Fibroblast of lung (primary cell): ENCODE data around the gene FRMD4A. TPM values are rescaled to one million over a fixed set of nuclear protein-coding genes. Genes with fewer than 3 reads are reported as not detected.

Experiments
- DNase-seq, 2 donors: peaks; one replicate each; pipeline versions ENCODE4 v3.0.0 to v3.0.0-alpha.2; 2010; ENCODE audit warnings: low read depth in 2 of 2
- H2AFZ ChIP-seq: 2 replicates; pipeline ENCODE4 v1.5.1; 2012; ENCODE audit warnings: low read length, control low read depth, inconsistent platforms
- H3K27ac ChIP-seq: 2 replicates; pipeline ENCODE4 v1.5.1; 2011; ENCODE audit warnings: low read length, control low read depth; ENCODE audit not compliant: insufficient read depth
- H3K27me3 ChIP-seq: 2 replicates; pipeline ENCODE4 v1.5.1; 2011; ENCODE audit warnings: mild to moderate bottlenecking, low read length; ENCODE audit not compliant: control insufficient read depth, insufficient read depth
- H3K36me3 ChIP-seq: 2 replicates; pipeline ENCODE4 v1.5.1; 2011; ENCODE audit warnings: low read length; ENCODE audit not compliant: control insufficient read depth, insufficient read depth
- H3K4me1 ChIP-seq: 2 replicates; pipeline ENCODE4 v1.5.1; 2011; ENCODE audit warnings: low read length; ENCODE audit not compliant: control insufficient read depth, insufficient read depth; ENCODE audit errors: extremely low read depth
- H3K4me2 ChIP-seq: 2 replicates; pipeline ENCODE4 v1.5.1; 2011; ENCODE audit warnings: low read length, control low read depth; ENCODE audit not compliant: insufficient read depth; ENCODE audit errors: extremely low read depth
- H3K4me3 ChIP-seq, 4 experiments: fragments of 200-600 bp in 1 of 4; sonication (generic) in 1 of 4; replicated peaks in 1 of 4; 2 replicates each; pipeline ENCODE4 v1.5.1; 2011 to 2016; ENCODE audit warnings: low read length in 4 of 4, low read depth in 3 of 4, mild to moderate bottlenecking in 3 of 4, control low read depth in 2 of 4, inconsistent platforms in 1 of 4, mixed read lengths in 1 of 4; ENCODE audit not compliant: insufficient read depth in 1 of 4; ENCODE audit errors: control extremely low read depth in 1 of 4
- H3K79me2 ChIP-seq: 2 replicates; pipeline ENCODE4 v1.5.1; 2012; ENCODE audit warnings: mild to moderate bottlenecking, low read length, inconsistent platforms; ENCODE audit not compliant: control insufficient read depth, insufficient read depth
- H3K9ac ChIP-seq: 2 replicates; pipeline ENCODE4 v1.5.1; 2011; ENCODE audit warnings: mild to moderate bottlenecking, low read length, control low read depth; ENCODE audit not compliant: insufficient read depth
- H3K9me3 ChIP-seq: 2 replicates; pipeline ENCODE4 v1.5.1; 2012; ENCODE audit warnings: low read depth, low read length; ENCODE audit not compliant: control insufficient read depth, insufficient read depth
- H4K20me1 ChIP-seq: 2 replicates; pipeline ENCODE4 v1.5.1; 2011; ENCODE audit warnings: low read length; ENCODE audit not compliant: control insufficient read depth, insufficient read depth; ENCODE audit errors: extremely low read depth
- EZH2 ChIP-seq: IDR thresholded peaks from 2 replicates; pipeline ENCODE4 v1.5.1; 2012; ENCODE audit warnings: low read length, control low read depth, mild to moderate bottlenecking; ENCODE audit errors: missing control alignments
- polyA plus RNA-seq, 2 donors: library from polyadenylated mRNA; depleted of rRNA in 1 of 2; stranded (reverse) in 1 of 2; unstranded in 1 of 2; fragments of >200 nt; gene quantifications; 2 replicates each; pipeline ENCODE4 v1.2.1, GENCODE V29; 2011 to 2012; ENCODE audit warnings: missing spikeins in 1 of 2
- total RNA-seq: library from RNA; depleted of rRNA; stranded (reverse); fragments of >200 nt; gene quantifications from 2 replicates; pipeline ENCODE4 v1.2.1, GENCODE V29; 2014
- TF ChIP-seq, protein P1 (sequence below), 2 donors: IDR thresholded peaks in 1 of 2; conservative IDR thresholded peaks in 1 of 2; 1 replicate in 1 of 2; 2 replicates in 1 of 2; pipeline ENCODE4 v1.5.1; 2011 to 2012; ENCODE audit warnings: low read length in 2 of 2, control low read depth in 1 of 2, inconsistent platforms in 1 of 2, low read depth in 1 of 2, mild to moderate bottlenecking in 1 of 2

The FRMD4A gene
- total and polyA plus RNA-seq, 2 donors (not counting 1 experiment from before 2014, with no cell fraction given): 26.9 to 63.6 TPM

DNA sequence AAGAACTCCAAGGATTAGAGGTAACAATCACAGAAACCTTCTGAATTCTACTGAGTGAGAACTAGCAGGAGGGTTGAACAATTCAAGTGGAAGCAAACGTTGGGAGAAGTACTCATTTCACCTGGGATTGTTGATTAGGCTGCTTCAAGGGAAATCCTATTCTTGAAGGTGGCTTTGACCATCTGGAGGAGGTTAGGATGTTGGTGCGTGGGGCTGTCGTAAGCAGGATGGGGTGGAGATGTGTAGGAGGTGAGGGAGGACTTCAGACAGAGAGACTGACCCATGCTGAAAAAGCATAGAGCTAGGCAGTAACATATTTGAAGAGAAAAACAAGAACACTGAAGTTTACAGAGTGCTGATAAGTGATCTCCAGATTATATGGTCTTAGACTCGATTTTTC, 147.9 kb downstream of the FRMD4A start:
- H3K79me2 ChIP-seq: no peaks in the 10 kb centered on the region
- H3K4me3 ChIP-seq: no peak overlapping the region
- H2AFZ ChIP-seq: no peak overlapping the region
- no peaks in the 10 kb centered on the region for H3K36me3 ChIP-seq
- TF ChIP-seq, protein P1, sequence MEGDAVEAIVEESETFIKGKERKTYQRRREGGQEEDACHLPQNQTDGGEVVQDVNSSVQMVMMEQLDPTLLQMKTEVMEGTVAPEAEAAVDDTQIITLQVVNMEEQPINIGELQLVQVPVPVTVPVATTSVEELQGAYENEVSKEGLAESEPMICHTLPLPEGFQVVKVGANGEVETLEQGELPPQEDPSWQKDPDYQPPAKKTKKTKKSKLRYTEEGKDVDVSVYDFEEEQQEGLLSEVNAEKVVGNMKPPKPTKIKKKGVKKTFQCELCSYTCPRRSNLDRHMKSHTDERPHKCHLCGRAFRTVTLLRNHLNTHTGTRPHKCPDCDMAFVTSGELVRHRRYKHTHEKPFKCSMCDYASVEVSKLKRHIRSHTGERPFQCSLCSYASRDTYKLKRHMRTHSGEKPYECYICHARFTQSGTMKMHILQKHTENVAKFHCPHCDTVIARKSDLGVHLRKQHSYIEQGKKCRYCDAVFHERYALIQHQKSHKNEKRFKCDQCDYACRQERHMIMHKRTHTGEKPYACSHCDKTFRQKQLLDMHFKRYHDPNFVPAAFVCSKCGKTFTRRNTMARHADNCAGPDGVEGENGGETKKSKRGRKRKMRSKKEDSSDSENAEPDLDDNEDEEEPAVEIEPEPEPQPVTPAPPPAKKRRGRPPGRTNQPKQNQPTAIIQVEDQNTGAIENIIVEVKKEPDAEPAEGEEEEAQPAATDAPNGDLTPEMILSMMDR (conservative IDR thresholded peaks at IDR 0.05 in 1 of 2, IDR thresholded peaks at IDR 0.05 in 1 of 2; ENCODE audit: low read depth in 1 of 2, low read length in 2 of 2): no peak
- TF ChIP-seq EZH2: no peak
- no peak overlapping the region for H3K27ac ChIP-seq
- H3K4me1 ChIP-seq: no peaks in the 10 kb centered on the region
- no peak overlapping the region for H3K9ac ChIP-seq
- peaks cover 19% of the 10 kb centered on the region for H3K27me3 ChIP-seq
- no peaks in the 10 kb centered on the region for H3K9me3 ChIP-seq
- no peak overlapping the region for H3K4me2 ChIP-seq
- no peaks in the 10 kb centered on the region for H4K20me1 ChIP-seq
- no peak for DNase-seq

- H3K36me3 ChIP-seq: no peaks in the 10 kb centered on the region
- no peaks in the 10 kb centered on the region for H3K79me2 ChIP-seq
- H3K27ac ChIP-seq: no peak overlapping the region
- no peaks in the 10 kb centered on the region for H3K9me3 ChIP-seq
- no peak overlapping the region for H2AFZ ChIP-seq
- peaks cover 17% of the 10 kb centered on the region for H3K27me3 ChIP-seq
- H4K20me1 ChIP-seq: no peaks in the 10 kb centered on the region
- no peaks in the 10 kb centered on the region for H3K4me1 ChIP-seq
- DNase-seq: no peak
- H3K4me2 ChIP-seq: no peak overlapping the region
- H3K4me3 ChIP-seq: no peak overlapping the region
- no peak for TF ChIP-seq EZH2
- TF ChIP-seq, protein P1 (conservative IDR thresholded peaks at IDR 0.05 in 1 of 2, IDR thresholded peaks at IDR 0.05 in 1 of 2; ENCODE audit: low read depth in 1 of 2, low read length in 2 of 2): no peak
- H3K9ac ChIP-seq: no peak overlapping the region
Observed at GRCh38 chr10:14181567-14181936, 149.2 kb downstream of the FRMD4A start.

GRCh38 chr10:14180911-14181566, 149.7 kb downstream of the FRMD4A start:
- no peak overlapping the region for H2AFZ ChIP-seq
- no peaks in the 10 kb centered on the region for H3K9me3 ChIP-seq
- H3K36me3 ChIP-seq: no peaks in the 10 kb centered on the region
- H3K27ac ChIP-seq: no peak overlapping the region
- no peaks in the 10 kb centered on the region for H4K20me1 ChIP-seq
- H3K79me2 ChIP-seq: no peaks in the 10 kb centered on the region
- no peak overlapping the region for H3K4me2 ChIP-seq
- H3K4me3 ChIP-seq: no peak overlapping the region
- DNase-seq: no peak
- peaks cover 19% of the 10 kb centered on the region for H3K27me3 ChIP-seq
- H3K9ac ChIP-seq: no peak overlapping the region
- TF ChIP-seq, protein P1 (conservative IDR thresholded peaks at IDR 0.05 in 1 of 2, IDR thresholded peaks at IDR 0.05 in 1 of 2; ENCODE audit: low read depth in 1 of 2, low read length in 2 of 2): no peak
- no peaks in the 10 kb centered on the region for H3K4me1 ChIP-seq
